ENCODE results near the gene FLCN.
"Not testable (repeated sequence)": the region's sequence is repeated elsewhere in the genome, so short reads cannot be mapped to it uniquely, and the experiment has no call there.

FLCN gene

DNA sequence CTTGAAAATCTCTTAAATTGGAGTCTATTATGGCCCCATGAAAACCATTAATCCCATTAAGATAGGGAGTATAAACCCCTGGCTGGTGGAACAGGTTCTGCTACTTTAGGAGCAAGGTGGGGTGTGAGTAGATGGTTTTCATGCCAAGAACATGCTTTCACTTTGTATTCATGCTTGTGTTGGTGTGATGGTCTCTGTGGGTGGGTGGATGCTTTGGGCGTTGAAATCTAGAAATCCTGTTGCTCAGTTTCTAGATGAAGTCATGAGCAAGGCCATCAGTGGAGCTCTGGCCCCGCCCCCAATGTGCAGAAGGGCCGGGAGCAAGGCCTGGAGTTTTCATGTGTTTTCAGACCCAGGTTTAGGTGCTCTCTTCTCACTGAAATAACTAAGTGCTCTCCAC is 50.9 kb downstream of the FLCN start:
- DNase-seq (ENCODE audit: low read depth), result peak; percentile 40

- not testable (repeated sequence) for DNase-seq (ENCODE audit: low read depth)
Measured at GRCh38 chr17:17184985-17185757, 51.8 kb downstream of the FLCN start.

GRCh38 chr17:17183744-17184143 is 53.2 kb downstream of the FLCN start:
- DNase-seq (ENCODE audit: low read depth), result no peak

DNA sequence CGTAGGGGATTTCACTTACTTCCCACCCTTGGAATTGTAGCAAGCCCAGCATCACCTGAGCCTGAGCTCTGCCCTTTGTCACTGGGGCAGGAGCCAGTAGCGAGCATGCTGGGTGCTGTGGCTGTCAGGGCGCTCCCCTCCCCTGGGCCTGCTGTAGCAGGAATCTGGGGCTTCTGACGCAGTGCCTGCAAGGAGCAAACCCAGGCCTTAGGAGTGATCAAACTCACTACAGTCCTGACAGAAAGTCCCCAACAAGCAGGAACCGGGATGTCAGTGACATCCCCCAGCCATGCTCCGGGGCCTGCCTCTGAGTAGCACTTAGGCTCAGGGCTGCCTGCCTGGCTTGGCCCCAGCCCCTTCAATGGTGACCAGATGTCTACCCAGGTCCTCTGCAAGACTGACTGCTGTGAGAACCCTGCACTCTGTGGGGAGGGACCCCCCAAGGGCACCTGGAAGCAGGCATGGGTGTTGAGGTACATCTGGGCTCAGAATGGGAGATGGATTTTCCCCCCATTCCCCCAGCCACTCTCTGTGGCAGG is 54.3 kb downstream of the FLCN start:
- no peak for DNase-seq (ENCODE audit: low read depth)

- DNase-seq (ENCODE audit: low read depth), result no peak
Measured at GRCh38 chr17:17181666-17182597, 55.0 kb downstream of the FLCN start.

DNA sequence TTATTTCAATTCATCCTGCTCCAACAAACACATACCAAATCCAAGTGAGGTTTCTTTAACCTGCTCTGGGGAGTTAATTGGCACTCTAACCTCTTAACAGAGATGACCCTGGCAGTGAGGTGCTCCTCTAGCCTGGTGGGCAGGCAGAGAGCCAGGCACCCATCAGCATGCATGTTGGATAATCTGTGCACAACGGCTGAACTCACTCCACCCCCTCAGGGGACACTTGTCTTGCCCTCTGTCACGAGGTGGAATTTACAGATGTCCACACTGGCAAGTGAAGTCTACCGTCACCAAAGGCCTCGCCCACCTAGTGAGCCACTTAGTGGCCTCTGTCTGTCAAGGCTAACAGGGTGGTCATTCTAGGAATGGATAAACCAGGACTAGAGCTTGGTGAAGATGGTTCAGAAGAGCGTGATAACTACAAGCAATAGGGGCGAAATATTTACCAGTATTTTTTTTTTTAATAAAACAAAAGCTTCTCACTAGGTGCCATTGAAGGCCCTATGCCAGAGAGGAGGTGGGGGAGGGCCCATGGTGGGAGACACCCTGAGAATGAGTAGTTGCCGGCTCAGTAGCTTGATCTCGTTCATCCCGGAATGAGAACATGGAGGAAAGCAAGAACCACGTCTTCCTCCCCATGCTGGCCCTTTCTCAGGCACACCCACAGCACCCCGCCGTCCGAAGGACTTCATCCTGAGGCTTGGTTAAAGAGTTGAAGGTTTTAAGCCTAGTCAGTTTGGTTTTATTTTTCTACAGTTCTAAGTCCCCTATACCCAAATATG is 56.0 kb downstream of the FLCN start:
- DNase-seq (ENCODE audit: low read depth), result no peak

GRCh38 chr17:17180141-17180603 is 56.8 kb downstream of the FLCN start:
- no peak for DNase-seq (ENCODE audit: low read depth)

DNA sequence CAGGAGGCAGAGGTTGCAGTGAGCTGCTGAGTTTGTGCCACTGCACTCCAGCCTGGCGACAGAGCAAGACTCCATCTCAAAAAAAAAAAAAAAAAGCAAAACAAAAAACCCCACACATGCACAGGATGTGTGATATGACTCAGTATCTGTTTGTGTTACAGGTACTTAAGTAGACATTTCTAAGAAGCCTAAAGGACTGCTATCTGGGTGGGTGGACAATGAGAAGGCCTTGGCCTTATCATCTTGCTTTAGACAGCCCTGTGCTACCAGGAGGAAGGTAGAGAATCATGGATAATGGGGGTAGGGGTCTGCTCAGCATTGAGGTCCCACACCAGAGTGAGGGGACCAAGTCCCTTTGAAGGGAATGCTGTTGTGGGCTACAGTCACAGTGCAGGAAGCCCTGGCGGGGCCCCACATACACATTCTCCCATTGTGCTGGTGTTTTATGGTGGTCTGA is 57.6 kb downstream of the FLCN start:
- DNase-seq (ENCODE audit: low read depth), result no peak

DNA sequence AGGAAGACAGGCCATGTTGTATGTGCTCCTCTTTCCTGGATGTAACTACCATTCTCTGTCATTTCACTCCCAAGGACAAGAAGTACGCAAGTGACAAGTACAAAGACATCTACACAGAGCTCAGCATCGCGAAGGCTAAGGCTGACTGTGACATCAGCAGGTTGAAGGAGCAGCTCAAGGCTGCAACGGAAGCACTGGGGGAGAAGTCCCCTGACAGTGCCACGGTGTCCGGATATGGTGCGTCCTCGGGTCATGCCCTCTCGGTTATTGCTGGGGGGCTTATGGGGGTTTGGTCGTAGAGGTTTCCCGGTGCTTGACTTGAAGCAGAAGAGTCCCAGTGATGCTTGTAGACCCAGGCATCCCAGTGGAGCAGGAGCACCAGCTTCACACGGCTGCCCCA is 59.8 kb downstream of the FLCN start:
- no peak for DNase-seq (ENCODE audit: low read depth)

DNA sequence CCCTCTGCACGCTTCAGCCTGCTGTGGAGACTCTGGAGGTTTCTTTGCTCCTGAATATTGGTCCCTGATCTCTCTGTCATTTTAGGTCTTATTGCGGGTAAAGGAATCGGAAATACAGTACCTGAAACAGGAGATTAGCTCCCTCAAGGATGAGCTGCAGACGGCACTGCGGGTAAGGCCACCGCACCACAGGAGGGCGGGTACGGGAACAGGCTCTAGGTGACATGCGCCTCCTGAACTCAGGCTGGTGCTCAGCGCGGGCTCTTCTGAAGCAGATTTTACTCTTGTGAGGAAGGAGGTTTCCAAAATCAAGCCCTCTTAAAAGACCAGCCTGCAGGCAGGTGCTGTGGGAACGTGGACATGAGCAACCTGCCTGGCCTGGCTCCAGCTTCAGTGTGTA is 60.6 kb downstream of the FLCN start:
- DNase-seq (ENCODE audit: low read depth), result no peak

GRCh38 chr17:17175917-17176316 is 61.1 kb downstream of the FLCN start:
- DNase-seq (ENCODE audit: low read depth), result no peak

DNA sequence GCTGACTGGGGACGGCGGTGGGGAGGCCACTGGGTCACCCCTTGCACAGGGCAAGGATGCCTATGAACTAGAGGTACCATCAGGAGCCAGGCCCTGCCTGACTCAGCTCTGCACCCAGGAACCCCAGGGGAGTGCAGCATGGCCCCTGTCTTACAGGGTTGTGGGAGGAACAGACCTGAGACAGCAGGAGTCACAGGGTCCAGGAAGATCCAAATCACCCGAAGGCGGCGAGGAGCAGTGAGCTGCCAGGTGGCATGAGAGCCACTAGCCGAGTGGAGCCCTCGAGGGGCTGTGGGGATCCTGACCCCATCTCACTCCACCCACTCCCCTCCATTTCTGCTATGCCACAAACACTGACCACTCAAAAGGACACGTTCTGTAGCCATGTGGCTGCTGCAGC is 61.6 kb downstream of the FLCN start:
- no peak for DNase-seq (ENCODE audit: low read depth)

DNA sequence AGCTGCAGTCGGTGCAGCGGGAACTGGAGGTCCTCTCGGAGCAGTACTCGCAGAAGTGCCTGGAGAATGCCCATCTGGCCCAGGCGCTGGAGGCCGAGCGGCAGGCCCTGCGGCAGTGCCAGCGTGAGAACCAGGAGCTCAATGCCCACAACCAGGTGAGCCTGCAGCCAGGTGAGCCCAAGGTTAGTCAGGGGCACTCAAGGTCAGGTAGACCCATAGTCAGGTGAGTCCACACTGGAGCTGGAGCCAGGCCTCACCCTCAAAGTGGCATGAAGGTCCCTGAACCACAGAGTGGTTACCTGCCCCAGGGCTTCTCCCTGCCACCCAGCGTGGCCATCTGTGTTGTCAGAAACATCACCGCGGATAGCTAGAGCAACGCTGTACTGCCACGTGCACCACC is 63.0 kb downstream of the FLCN start:
- no peak for DNase-seq (ENCODE audit: low read depth)

DNA sequence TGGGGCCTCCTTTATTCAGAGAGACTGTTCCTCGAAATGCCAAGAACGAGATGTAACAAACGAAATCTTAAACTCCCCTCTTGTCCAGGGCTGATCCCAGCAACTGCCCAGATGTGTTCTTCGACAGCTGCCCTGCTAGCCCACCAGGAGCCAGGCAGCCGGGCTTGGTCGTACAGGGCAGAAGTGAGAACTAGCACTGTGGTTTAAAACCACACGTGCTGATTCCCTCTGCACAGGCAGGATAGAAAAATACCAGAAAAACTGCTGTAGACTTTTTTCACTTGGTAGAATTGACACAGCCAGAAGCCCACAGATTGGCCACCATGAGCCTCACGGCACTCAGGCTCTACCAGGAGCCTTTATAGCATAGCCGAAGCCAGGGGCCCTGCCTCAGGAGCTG is 64.0 kb downstream of the FLCN start:
- no peak for DNase-seq (ENCODE audit: low read depth)

- DNase-seq (ENCODE audit: low read depth), result no peak
Measured at GRCh38 chr17:17172001-17172939, 64.7 kb downstream of the FLCN start.

DNA sequence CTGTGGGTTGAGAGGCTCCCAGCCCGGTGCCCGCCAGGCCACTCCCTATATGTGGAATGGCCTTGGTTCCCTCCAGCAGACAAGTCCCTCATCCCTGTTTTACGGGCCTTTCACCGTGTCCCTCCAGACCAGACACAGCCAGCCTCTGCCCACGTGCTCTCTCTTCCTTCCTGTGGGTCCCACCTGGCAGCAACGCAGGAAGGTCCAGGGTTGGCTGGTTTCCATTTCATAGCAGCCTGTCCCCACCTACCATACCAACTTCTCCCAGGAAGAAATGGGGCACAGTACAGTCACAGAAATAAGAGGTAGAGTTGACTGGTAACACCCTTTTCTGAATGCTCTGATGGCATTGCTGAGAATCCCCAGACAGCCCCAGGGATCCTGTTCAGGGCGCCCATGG is 65.8 kb downstream of the FLCN start:
- DNase-seq (ENCODE audit: low read depth), result no peak

GRCh38 chr17:17170346-17170985 is 66.5 kb downstream of the FLCN start:
- no peak for DNase-seq (ENCODE audit: low read depth)

DNA sequence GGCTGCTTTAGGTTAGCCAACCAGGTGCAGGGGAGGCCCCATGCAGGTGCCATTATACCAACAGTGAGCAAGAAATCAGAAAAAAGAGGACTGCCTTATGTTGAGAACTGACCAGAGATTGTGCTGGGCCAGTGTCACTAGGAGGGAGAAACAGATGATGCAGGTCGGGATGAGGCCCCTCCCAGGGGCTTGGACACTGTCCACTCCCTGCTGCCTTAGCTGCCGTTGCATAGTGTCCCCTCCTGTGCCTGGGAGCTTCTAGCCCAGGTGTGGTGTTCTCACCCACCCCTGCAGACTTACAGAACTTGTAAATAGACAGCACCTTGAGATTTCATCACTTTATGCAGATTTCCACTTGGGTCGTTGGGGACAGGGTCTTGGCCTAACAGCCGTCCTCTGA is 67.6 kb downstream of the FLCN start:
- no peak for DNase-seq (ENCODE audit: low read depth)

- DNase-seq (ENCODE audit: low read depth), result no peak
Measured at GRCh38 chr17:17168401-17168800, 68.6 kb downstream of the FLCN start.

GRCh38 chr17:17167986-17168385 is 69.0 kb downstream of the FLCN start:
- no peak for DNase-seq (ENCODE audit: low read depth)
